Colonic mucosa (tissue), 4 donors: Measurements from ENCODE around the gene FHDC1. TPM values are rescaled to one million over a fixed set of nuclear protein-coding genes. Genes with fewer than 3 reads are reported as not detected.

ENCODE experiments used
- DNase-seq: peaks from one replicate; pipeline ENCODE4 v3.0.0-alpha.2; 2020
- H3K27ac ChIP-seq: fragments of 200-600 bp; one replicate; pipeline ENCODE4 v1.8.0; 2021
- H3K27me3 ChIP-seq: fragments of 200-600 bp; one replicate; pipeline ENCODE4 v1.8.0; 2021
- H3K36me3 ChIP-seq: fragments of 200-600 bp; one replicate; pipeline ENCODE4 v1.8.0; 2021
- H3K4me1 ChIP-seq: fragments of 200-600 bp; one replicate; pipeline ENCODE4 v1.8.0; 2021; ENCODE audit warnings: mild to moderate bottlenecking
- H3K4me3 ChIP-seq: fragments of 200-600 bp; one replicate; pipeline ENCODE4 v1.8.0; 2021
- H3K9ac ChIP-seq, 2 donors: one replicate each; pipeline ENCODE4 v1.7.0; 2013; ENCODE audit warnings: control low read depth in 2 of 2, low read depth in 2 of 2, low read length in 2 of 2
- H3K9me3 ChIP-seq: fragments of 200-600 bp; one replicate; pipeline ENCODE4 v1.8.0; 2021
- CTCF ChIP-seq: fragments of 200-600 bp; IDR thresholded peaks from one replicate; pipeline ENCODE4 v1.8.0; 2022; ENCODE audit warnings: antibody characterized with exemption, mild to moderate bottlenecking
- intact Hi-C: fragments of 100-400 bp; cut with DNase I; formaldehyde crosslinking; loops from one replicate; pipeline ENCODE4 v1.14.1; 2022
- total RNA-seq, 2 donors: library from RNA; stranded (reverse); fragmentation: NEBNext Ultra II Directional in 1 of 2; extraction: Animal tissue kit (Norgen Biotek cat#: 25700) in 1 of 2; gene quantifications; one replicate each; pipeline ENCODE4 v1.2.1, GENCODE V29; 2021
- donor health status: healthy.
- donor health status: DM: no; HTN: no; CAD: no.
- donor health status: DM: no; HTN: no; CAD: no.

FHDC1 gene
- total RNA-seq, 2 donors from 2014 or later, result 13.9 to 14.0 TPM

DNA sequence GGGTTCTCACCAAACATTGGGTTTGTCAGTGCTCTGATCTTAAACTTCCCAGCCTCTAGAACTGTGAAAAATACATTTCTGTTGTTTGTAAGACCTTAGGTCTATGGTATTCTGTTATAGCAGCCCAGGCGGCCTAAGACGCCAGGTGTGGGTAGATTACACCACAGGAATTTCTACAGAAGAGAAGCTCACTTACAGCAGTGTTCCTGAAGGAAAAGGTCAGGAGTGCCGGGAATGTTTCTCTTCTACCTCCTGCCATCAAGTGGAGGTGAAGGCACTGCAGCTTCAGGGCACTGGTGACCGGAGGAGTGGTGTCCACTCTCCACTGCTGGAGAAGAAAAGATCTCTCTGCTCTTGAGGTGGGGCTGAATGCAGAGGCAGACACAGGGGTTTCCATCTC is 45.7 kb downstream of the FHDC1 start:
- Histone ChIP-seq H3K4me3 (no peak overlapping the region), H3K36me3 (no peaks in the 10 kb centered on the region), H3K9ac (no peak overlapping the region), H3K9me3 (no peaks in the 10 kb centered on the region), H3K27ac (no peak overlapping the region), H3K27me3 (no peaks in the 10 kb centered on the region), H3K4me1 (no peaks in the 10 kb centered on the region)
- no peak for TF ChIP-seq CTCF
- DNase-seq, result no peak
- intact Hi-C loops, result no loop called here

GRCh38 chr4:152983221-152983620 is 47.1 kb downstream of the FHDC1 start:
- H3K9ac ChIP-seq, result no peak overlapping the region
- no peak overlapping the region for H3K4me3 ChIP-seq
- H3K27ac ChIP-seq, result no peak overlapping the region
- no peaks in the 10 kb centered on the region for H3K27me3 ChIP-seq
- H3K36me3 ChIP-seq, result no peaks in the 10 kb centered on the region
- DNase-seq, result no peak
- no peaks in the 10 kb centered on the region for H3K4me1 ChIP-seq
- no peak for TF ChIP-seq CTCF
- intact Hi-C loops, result no loop called here
- H3K9me3 ChIP-seq, result no peaks in the 10 kb centered on the region

- H3K9ac ChIP-seq, result no peak overlapping the region
Measured at GRCh38 chr4:152983774-152984411, 47.8 kb downstream of the FHDC1 start.

GRCh38 chr4:152988721-152989553 is 52.8 kb downstream of the FHDC1 start:
- Histone ChIP-seq H3K27me3 (no peaks in the 10 kb centered on the region), H3K27ac (no peak overlapping the region), H3K4me1 (peaks cover 3% of the 10 kb centered on the region), H3K4me3 (no peak overlapping the region), H3K9ac (no peak overlapping the region), H3K36me3 (no peaks in the 10 kb centered on the region), H3K9me3 (no peaks in the 10 kb centered on the region)
- no peak for DNase-seq
- no peak for TF ChIP-seq CTCF
- intact Hi-C loops, result no loop called here

More at GRCh38 chr4:152983774-152984411, 47.8 kb downstream of the FHDC1 start:
- Histone ChIP-seq H3K4me3 (no peak overlapping the region), H3K9me3 (no peaks in the 10 kb centered on the region), H3K27me3 (no peaks in the 10 kb centered on the region), H3K4me1 (no peaks in the 10 kb centered on the region), H3K36me3 (no peaks in the 10 kb centered on the region), H3K27ac (no peak overlapping the region)
- intact Hi-C loops, result no loop called here
- DNase-seq, result no peak
- no peak for TF ChIP-seq CTCF

- DNase-seq, result no peak
- no peaks in the 10 kb centered on the region for H3K9me3 ChIP-seq
Measured at GRCh38 chr4:152989554-152989970, 53.4 kb downstream of the FHDC1 start.

More at GRCh38 chr4:152989554-152989970, 53.4 kb downstream of the FHDC1 start:
- no peaks in the 10 kb centered on the region for H3K27me3 ChIP-seq
- no peak overlapping the region for H3K9ac ChIP-seq
- no peaks in the 10 kb centered on the region for H3K36me3 ChIP-seq
- H3K27ac ChIP-seq, result no peak overlapping the region
- no peak overlapping the region for H3K4me3 ChIP-seq
- intact Hi-C loops, result no loop called here
- TF ChIP-seq CTCF, result no peak
- peaks cover 3% of the 10 kb centered on the region for H3K4me1 ChIP-seq
